ENCODE data around the gene CDT1.

DNA sequence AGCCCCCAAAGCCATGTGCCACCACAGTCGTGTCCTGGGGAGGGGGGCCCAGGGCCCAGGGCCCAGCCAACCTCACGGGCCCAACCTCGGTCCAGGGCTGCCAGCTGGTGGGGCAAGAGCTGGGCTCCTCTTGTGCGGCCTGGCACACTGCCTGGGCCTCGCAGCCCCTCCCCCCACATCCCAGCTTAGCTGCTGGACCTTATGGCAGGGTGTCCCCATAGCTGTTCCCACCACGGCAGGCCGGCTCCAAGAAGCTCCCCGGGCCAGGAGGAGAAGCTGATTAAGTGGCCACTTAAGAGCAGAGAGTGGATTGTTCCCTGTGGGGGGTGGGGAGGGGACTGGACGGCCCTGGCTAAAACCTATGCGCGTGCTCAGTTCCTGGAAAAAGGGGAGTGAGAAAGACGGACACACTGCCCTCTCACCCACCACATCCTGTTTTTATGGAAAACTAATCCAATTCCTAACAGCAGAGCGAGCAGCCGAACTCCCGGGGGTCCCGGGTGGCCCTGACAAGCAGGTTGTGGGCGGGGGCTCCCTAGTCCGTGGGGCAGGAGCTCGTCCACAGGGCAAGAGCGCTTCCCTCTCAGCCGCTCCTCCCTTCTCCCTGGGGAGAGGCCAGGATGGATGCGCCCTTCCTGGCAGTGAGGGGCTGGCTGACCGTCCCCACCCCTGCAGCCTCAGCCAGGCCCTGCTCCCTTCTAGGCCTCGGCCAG, 35.4 kb upstream of the CDT1 start:
- TF ChIP-seq, protein P1, sequence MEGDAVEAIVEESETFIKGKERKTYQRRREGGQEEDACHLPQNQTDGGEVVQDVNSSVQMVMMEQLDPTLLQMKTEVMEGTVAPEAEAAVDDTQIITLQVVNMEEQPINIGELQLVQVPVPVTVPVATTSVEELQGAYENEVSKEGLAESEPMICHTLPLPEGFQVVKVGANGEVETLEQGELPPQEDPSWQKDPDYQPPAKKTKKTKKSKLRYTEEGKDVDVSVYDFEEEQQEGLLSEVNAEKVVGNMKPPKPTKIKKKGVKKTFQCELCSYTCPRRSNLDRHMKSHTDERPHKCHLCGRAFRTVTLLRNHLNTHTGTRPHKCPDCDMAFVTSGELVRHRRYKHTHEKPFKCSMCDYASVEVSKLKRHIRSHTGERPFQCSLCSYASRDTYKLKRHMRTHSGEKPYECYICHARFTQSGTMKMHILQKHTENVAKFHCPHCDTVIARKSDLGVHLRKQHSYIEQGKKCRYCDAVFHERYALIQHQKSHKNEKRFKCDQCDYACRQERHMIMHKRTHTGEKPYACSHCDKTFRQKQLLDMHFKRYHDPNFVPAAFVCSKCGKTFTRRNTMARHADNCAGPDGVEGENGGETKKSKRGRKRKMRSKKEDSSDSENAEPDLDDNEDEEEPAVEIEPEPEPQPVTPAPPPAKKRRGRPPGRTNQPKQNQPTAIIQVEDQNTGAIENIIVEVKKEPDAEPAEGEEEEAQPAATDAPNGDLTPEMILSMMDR (IDR thresholded peaks at IDR 0.05; ENCODE audit: low read depth, low read length), result no peak
- TF ChIP-seq POLR2A (IDR thresholded peaks at IDR 0.05; ENCODE audit: extremely low read depth, insufficient read length) (no peak), MYC (IDR thresholded peaks at IDR 0.05; ENCODE audit: low read depth, low read length) (no peak)
